Sigmoid colon (tissue), 4 donors: ENCODE results near the gene COLEC11.

Experiments used
- CTCF ChIP-seq, 4 experiments: fragments of 450-650 bp in 3 of 4; fragments of 200-600 bp in 1 of 4; IDR thresholded peaks; one replicate each; pipeline ENCODE4 v1.5.1; 2016 to 2019; ENCODE audit warnings: antibody characterized with exemption in 4 of 4, mild to moderate bottlenecking in 3 of 4, moderate library complexity in 2 of 4
- POLR2A ChIP-seq, 2 donors: fragments of 450-650 bp; IDR thresholded peaks; one replicate each; pipeline ENCODE4 v1.6.1; 2016; ENCODE audit warnings: antibody characterized with exemption in 2 of 2, mild to moderate bottlenecking in 2 of 2, moderate library complexity in 2 of 2
- POLR2AphosphoS5 ChIP-seq, 4 donors: sonication (generic); formaldehyde crosslinking; IDR thresholded peaks; one replicate each; pipeline ENCODE4 v1.6.1; 2017; ENCODE audit warnings: antibody characterized with exemption in 4 of 4

GRCh38 chr2:3657881-3658280 is 63.0 kb downstream of the COLEC11 start, which contains the start of gene ALLC:
- no peak for TF ChIP-seq POLR2AphosphoS5 (IDR thresholded peaks at IDR 0.05)
- TF ChIP-seq CTCF (IDR thresholded peaks at IDR 0.05) = no peak
- TF ChIP-seq POLR2A (IDR thresholded peaks at IDR 0.05) = no peak
